Progenitor cell of endocrine pancreas (in vitro differentiated cells): ENCODE results near the gene DNAJA4. TPM values are rescaled to one million over a fixed set of nuclear protein-coding genes. Genes with fewer than 3 reads are reported as not detected.
A peak's percentile ranks its signal among the peaks of the same experiment; 100 is the strongest.

Experiments
- DNase-seq: peaks from one replicate; pipeline ENCODE4 v3.0.0; 2021; ENCODE audit warnings: low spot score; ENCODE audit not compliant: unreplicated experiment
- H3K27ac Mint-ChIP-seq: 2 replicates; pipeline ENCODE4 v1.8.0; 2021; ENCODE audit warnings: mild to moderate bottlenecking, moderate library complexity, mixed read lengths
- H3K27me3 Mint-ChIP-seq: 2 replicates; pipeline ENCODE4 v1.8.0; 2021; ENCODE audit warnings: mixed read lengths
- H3K36me3 Mint-ChIP-seq: 2 replicates; pipeline ENCODE4 v1.8.0; 2022; ENCODE audit warnings: mixed read lengths; ENCODE audit not compliant: insufficient read depth
- H3K4me1 Mint-ChIP-seq: 2 replicates; pipeline ENCODE4 v1.8.0; 2021; ENCODE audit warnings: low read depth, mixed read lengths
- H3K4me3 Mint-ChIP-seq: 2 replicates; pipeline ENCODE4 v1.8.0; 2021; ENCODE audit warnings: low read depth, mild to moderate bottlenecking, moderate library complexity, mixed read lengths
- H3K9me3 Mint-ChIP-seq: 2 replicates; pipeline ENCODE4 v1.8.0; 2021; ENCODE audit warnings: low read depth, mixed read lengths
- total RNA-seq: library from RNA; stranded (reverse); gene quantifications from 2 replicates; pipeline ENCODE4 v1.2.1, GENCODE V29; 2021
- TF ChIP-seq, protein P1 (sequence below): fragments of 200-600 bp; sonication (generic); IDR thresholded peaks from one replicate; pipeline ENCODE4 v1.5.0; 2021; ENCODE audit warnings: antibody characterized with exemption, mild to moderate bottlenecking; ENCODE audit not compliant: unreplicated experiment

The DNAJA4 gene
- total RNA-seq, 1 donor from 2014 or later = 4.8 TPM

DNA sequence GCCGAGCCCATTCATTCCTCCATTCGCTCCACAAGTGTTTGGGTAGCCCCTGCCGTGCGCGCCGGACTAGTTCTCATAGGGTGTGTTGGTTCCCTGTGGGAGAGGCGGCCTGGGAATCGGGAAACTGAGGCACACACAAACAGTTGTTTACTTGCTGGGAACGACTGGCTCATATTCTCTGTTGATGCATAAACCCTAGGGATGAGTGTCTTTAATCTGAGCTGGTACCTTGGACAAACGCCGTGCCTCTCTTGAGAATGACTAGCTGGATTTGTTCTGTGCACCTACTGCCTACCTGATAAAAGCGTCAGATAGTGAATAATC, 737 bp downstream of the DNAJA4 start:
- Mint-ChIP-seq H3K36me3 (no peaks in the 10 kb centered on the region), H3K9me3 (no peaks in the 10 kb centered on the region), H3K27ac (peak overlapping the region; percentile 45), H3K4me3 (peak overlapping the region; percentile 45), H3K27me3 (peaks cover 10% of the 10 kb centered on the region), H3K4me1 (no peaks in the 10 kb centered on the region)
- TF ChIP-seq, protein P1, sequence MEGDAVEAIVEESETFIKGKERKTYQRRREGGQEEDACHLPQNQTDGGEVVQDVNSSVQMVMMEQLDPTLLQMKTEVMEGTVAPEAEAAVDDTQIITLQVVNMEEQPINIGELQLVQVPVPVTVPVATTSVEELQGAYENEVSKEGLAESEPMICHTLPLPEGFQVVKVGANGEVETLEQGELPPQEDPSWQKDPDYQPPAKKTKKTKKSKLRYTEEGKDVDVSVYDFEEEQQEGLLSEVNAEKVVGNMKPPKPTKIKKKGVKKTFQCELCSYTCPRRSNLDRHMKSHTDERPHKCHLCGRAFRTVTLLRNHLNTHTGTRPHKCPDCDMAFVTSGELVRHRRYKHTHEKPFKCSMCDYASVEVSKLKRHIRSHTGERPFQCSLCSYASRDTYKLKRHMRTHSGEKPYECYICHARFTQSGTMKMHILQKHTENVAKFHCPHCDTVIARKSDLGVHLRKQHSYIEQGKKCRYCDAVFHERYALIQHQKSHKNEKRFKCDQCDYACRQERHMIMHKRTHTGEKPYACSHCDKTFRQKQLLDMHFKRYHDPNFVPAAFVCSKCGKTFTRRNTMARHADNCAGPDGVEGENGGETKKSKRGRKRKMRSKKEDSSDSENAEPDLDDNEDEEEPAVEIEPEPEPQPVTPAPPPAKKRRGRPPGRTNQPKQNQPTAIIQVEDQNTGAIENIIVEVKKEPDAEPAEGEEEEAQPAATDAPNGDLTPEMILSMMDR = no peak
- DNase-seq = no peak

DNA sequence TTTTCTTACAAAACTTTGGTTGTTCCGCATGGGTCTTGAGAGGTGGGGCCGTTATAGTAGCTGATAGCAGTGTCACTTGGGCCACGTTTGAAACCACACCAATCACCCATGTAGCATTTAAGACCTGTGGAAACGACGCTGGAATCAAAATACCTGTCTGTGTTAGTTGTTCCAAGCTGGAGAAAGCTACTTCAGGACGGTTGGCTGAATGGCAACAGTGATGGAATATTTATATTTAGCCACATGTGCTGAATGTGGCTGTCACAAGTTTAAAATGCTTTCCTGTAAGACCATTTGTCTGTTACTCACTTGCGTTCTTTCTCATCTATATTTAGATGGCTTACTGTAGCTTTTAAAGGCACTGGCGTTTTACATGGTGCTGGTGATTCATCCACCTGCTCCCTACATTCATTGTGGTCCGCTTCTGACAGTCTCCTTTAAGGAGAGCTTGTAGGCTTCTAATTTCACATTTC, 1.4 kb downstream of the DNAJA4 start:
- Mint-ChIP-seq H3K36me3 (no peaks in the 10 kb centered on the region), H3K9me3 (no peaks in the 10 kb centered on the region), H3K4me1 (no peaks in the 10 kb centered on the region), H3K27me3 (peaks cover 10% of the 10 kb centered on the region), H3K4me3 (no peak overlapping the region), H3K27ac (no peak overlapping the region)
- TF ChIP-seq, protein P1 = no peak
- no peak for DNase-seq

DNA sequence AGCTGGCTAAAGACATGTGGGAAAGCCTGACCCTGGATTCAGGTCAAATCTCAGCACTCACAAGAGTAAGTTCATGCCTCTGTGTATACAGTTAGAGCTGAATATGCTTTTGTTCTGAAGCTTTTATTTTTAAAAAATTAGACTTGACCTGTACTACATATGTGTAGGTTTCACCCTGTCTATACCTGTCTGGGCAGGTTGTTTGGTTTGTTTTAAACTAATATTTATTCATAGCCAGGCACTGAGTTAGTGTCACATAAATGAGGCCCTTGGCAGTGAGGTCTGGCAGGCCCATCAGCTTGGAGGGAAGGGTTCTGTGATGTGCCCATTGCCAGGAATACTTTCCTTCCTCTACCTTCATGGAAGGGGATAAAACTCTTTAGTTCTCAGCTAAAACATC, 1.9 kb downstream of the DNAJA4 start:
- TF ChIP-seq, protein P1 = no peak
- H3K4me3 Mint-ChIP-seq = no peak overlapping the region
- DNase-seq = no peak

DNA sequence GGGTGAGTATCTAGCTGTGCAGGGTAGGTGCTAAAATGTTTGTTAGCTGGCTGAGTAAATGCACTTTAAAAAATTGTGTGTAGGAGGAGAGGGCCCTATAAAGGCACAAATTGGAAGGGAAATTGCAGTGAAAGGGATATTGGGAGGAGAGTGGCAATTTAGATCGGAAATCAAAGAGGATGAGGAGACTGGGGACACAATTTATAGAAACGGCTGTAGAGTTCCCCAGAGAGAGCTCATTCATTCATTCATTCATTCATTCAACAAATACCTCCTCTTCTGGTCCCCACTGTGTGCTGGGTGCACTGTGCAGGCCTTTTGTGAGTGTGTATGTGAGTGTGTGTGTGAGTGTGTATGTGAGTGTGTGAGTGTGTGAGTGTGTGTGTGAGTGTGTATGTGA, 2.4 kb downstream of the DNAJA4 start:
- H3K27ac Mint-ChIP-seq = no peak overlapping the region
- DNase-seq = no peak
- TF ChIP-seq, protein P1 = no peak
- H3K27me3 Mint-ChIP-seq = peaks cover 10% of the 10 kb centered on the region
- H3K9me3 Mint-ChIP-seq = no peaks in the 10 kb centered on the region
- H3K36me3 Mint-ChIP-seq = no peaks in the 10 kb centered on the region
- no peak overlapping the region for H3K4me3 Mint-ChIP-seq
- H3K4me1 Mint-ChIP-seq = no peaks in the 10 kb centered on the region

More for the DNA sequence above, 1.9 kb downstream of the DNAJA4 start:
- no peak overlapping the region for H3K27ac Mint-ChIP-seq
- H3K36me3 Mint-ChIP-seq = no peaks in the 10 kb centered on the region
- H3K4me1 Mint-ChIP-seq = no peaks in the 10 kb centered on the region
- H3K9me3 Mint-ChIP-seq = no peaks in the 10 kb centered on the region
- peaks cover 10% of the 10 kb centered on the region for H3K27me3 Mint-ChIP-seq

DNA sequence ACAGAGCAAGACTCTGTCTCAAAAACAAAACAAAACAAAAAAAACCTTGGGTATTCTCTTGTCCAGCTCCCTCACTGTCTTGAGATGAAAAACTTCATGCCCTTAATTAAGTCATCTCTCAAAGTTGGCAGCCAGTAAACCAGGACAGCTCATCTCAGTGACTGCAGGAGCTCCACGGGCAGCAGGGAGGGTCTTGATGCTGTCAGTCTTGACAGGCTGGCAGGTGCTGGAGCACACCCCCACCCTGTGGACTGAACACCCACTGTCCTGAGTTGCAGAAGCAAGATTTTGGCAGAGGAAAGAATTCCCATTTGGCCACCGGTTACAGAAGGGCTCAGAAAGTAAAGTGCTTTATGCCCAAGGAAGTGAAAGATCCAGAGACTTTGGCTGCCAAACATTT, 8.0 kb downstream of the DNAJA4 start:
- DNase-seq = no peak

More for the DNA sequence above, 8.0 kb downstream of the DNAJA4 start:
- Mint-ChIP-seq H3K9me3 (no peaks in the 10 kb centered on the region), H3K27ac (no peak overlapping the region), H3K27me3 (peaks cover 4% of the 10 kb centered on the region), H3K36me3 (no peaks in the 10 kb centered on the region), H3K4me1 (no peaks in the 10 kb centered on the region), H3K4me3 (no peak overlapping the region)
- TF ChIP-seq, protein P1 = no peak
